HepG2 (cell line): Measurements from ENCODE around the gene CA7. TPM values are rescaled to one million over a fixed set of nuclear protein-coding genes. Genes with fewer than 3 reads are reported as not detected.

Experiments used
- ATAC-seq: fragments of 200-7000 bp; cut with Tn5 transposase; 3 replicates; pipeline ENCODE4 v1.9.1; 2020; ENCODE audit warnings: mild to moderate bottlenecking, moderate library complexity
- BruUV-seq: library from RNA; stranded (reverse); fragments of 400-500 nt; replicated peaks from 2 replicates; lab custom pipeline; 2021; lab: Mats Ljungman, UMichigan
- CTCF ChIA-PET: fragments of 300-600 bp; formaldehyde crosslinking; extraction: SDS; loops from one replicate; lab custom pipeline; 2021; ENCODE audit warnings: low total read pairs, inconsistent platforms, low intra/inter-chr PET ratio; lab: Yijun Ruan, JAX
- POLR2A ChIA-PET: fragments of 350-600 bp; sonication (Branson Sonifier 250); formaldehyde crosslinking; loops from one replicate; lab custom pipeline; 2020; ENCODE audit warnings: antibody characterized with exemption, inconsistent platforms; lab: Yijun Ruan, JAX
- DNase-seq: peaks from one replicate; pipeline ENCODE4 v3.0.0-alpha.2; 2015; ENCODE audit warnings: low spot score
- FAIRE-seq: peaks from 3 replicates; lab custom pipeline; 2011; peaks lifted over from hg19 to GRCh38; lab: Jason Lieb, UNC
- H2AFZ ChIP-seq: one replicate; pipeline ENCODE4 v1.6.1; 2011; ENCODE audit warnings: low read length, inconsistent platforms
- H3K27ac ChIP-seq: fragments of 300-600 bp; 3 replicates; pipeline ENCODE4 v1.8.0; 2011; ENCODE audit warnings: mixed run types, mild to moderate bottlenecking, mixed read lengths, low read length, inconsistent platforms; ENCODE audit not compliant: insufficient read depth; ENCODE audit errors: extremely low read length
- H3K27me3 ChIP-seq, 2 experiments: fragments of 200-600 bp in 1 of 2; 2 replicates in 1 of 2; 3 replicates in 1 of 2; pipeline versions ENCODE4 v1.6.0 to v1.8.0; 2011; ENCODE audit warnings: low read length in 2 of 2, mild to moderate bottlenecking in 2 of 2, moderate library complexity in 2 of 2, inconsistent platforms in 1 of 2; ENCODE audit not compliant: insufficient read depth in 2 of 2, control insufficient read depth in 1 of 2
- H3K36me3 ChIP-seq, 2 experiments: fragments of 200-600 bp in 1 of 2; replicated peaks in 1 of 2; 2 replicates in 1 of 2; 3 replicates in 1 of 2; pipeline versions ENCODE4 v1.5.1 to v1.8.0; 2011; ENCODE audit warnings: low read length in 2 of 2, inconsistent platforms in 1 of 2; ENCODE audit not compliant: insufficient read depth in 2 of 2, control insufficient read depth in 1 of 2
- H3K4me1 ChIP-seq: 2 replicates; pipeline ENCODE4 v1.5.1; 2012; ENCODE audit warnings: low read length, inconsistent platforms; ENCODE audit not compliant: insufficient read depth
- H3K4me2 ChIP-seq: 2 replicates; pipeline ENCODE4 v1.6.0; 2011; ENCODE audit warnings: low read depth, low read length, inconsistent platforms
- H3K4me3 ChIP-seq, 3 experiments: fragments of 200-600 bp in 1 of 3; sonication (generic), shearing (Covaris generic) in 1 of 3; replicated peaks in 1 of 3; 2 replicates each; pipeline ENCODE4 v1.5.1; 2011 to 2016; ENCODE audit warnings: low read length in 3 of 3, inconsistent platforms in 2 of 3, low read depth in 2 of 3, mild to moderate bottlenecking in 2 of 3, control low read depth in 1 of 3, mixed read lengths in 1 of 3; ENCODE audit not compliant: insufficient read depth in 1 of 3
- H3K79me2 ChIP-seq: one replicate; pipeline ENCODE4 v1.6.1; 2011; ENCODE audit warnings: low read length, inconsistent platforms; ENCODE audit not compliant: insufficient read depth
- H3K9ac ChIP-seq: 2 replicates; pipeline ENCODE4 v1.6.0; 2011; ENCODE audit warnings: mild to moderate bottlenecking, low read depth, low read length, inconsistent platforms; ENCODE audit not compliant: insufficient read depth
- H3K9me3 ChIP-seq: 2 replicates; pipeline ENCODE4 v1.5.1; 2012; ENCODE audit warnings: mild to moderate bottlenecking, low read length
- H4K20me1 ChIP-seq: 2 replicates; pipeline ENCODE4 v1.6.0; 2011; ENCODE audit warnings: inconsistent platforms, mild to moderate bottlenecking, low read length, moderate library complexity; ENCODE audit not compliant: insufficient read depth
- MIER3 ChIP-seq: IDR thresholded peaks from 2 replicates; pipeline ENCODE4 v1.6.1; 2016; ENCODE audit warnings: missing compliant biosample characterization, borderline replicate concordance
- MTA3 ChIP-seq: sonication (generic); formaldehyde crosslinking; IDR thresholded peaks from 2 replicates; pipeline ENCODE4 v1.4.0; 2020; ENCODE audit warnings: missing genetic modification reagents
- MYPOP ChIP-seq: sonication (generic); formaldehyde crosslinking; IDR thresholded peaks from 2 replicates; pipeline ENCODE4 v1.8.1; 2023; ENCODE audit warnings: mild to moderate bottlenecking, moderate library complexity, missing genetic modification reagents
- NR2C2 ChIP-seq: sonication (generic); formaldehyde crosslinking; IDR thresholded peaks from 2 replicates; pipeline ENCODE4 v1.4.0; 2020; ENCODE audit warnings: missing genetic modification reagents, mild to moderate bottlenecking, moderate library complexity, borderline replicate concordance
- SETDB1 ChIP-seq: sonication (generic); formaldehyde crosslinking; IDR thresholded peaks from 2 replicates; pipeline ENCODE4 v1.5.1; 2020; ENCODE audit warnings: missing genetic modification reagents, mild to moderate bottlenecking, borderline replicate concordance
- ZNF770 ChIP-seq: sonication (generic); formaldehyde crosslinking; IDR thresholded peaks from 2 replicates; pipeline ENCODE4 v1.5.0; 2020; ENCODE audit warnings: mild to moderate bottlenecking, missing genetic modification reagents
- WGBS: methylation state at CpG from one replicate; pipeline ENCODE4 v1.1.6; 2017; ENCODE audit warnings: low lambda C conversion rate; 5-methylcytosine and 5-hydroxymethylcytosine counted together
- in situ Hi-C: cut with HindIII; loops from 2 replicates; pipeline ENCODE4 v1.10.0; 2017; ENCODE audit warnings: low pct_unique_long_range_greater_than_20kb; ENCODE audit not compliant: extremely low pct_ligation_motif_present
- intact Hi-C: fragments of 100-400 bp; cut with micrococcal nuclease; formaldehyde crosslinking; loops from one replicate; pipeline ENCODE4 v1.10.0; 2022; ENCODE audit not compliant: unreplicated experiment
- polyA plus RNA-seq, 8 experiments: library from polyadenylated mRNA; depleted of rRNA in 3 of 8; stranded (reverse) in 7 of 8; unstranded in 1 of 8; fragments of >200 nt; fragmentation: Illumina TruSeq in 4 of 8; extraction: Trizol in 4 of 8; gene quantifications; 2 replicates each; pipeline versions ENCODE4 v1.2.1 to v1.2.3, GENCODE V29; 2011 to 2016; ENCODE audit warnings: low read depth in 4 of 8, missing spikeins in 1 of 8, mixed read lengths in 1 of 8; ENCODE audit not compliant: insufficient read depth in 1 of 8
- total RNA-seq, 5 experiments: library from RNA; depleted of rRNA; stranded (reverse); fragments of >200 nt; fragmentation: Illumina TruSeq; extraction: Trizol; gene quantifications; 2 replicates each; pipeline ENCODE4 v1.2.3, GENCODE V29; 2016; ENCODE audit warnings: low read depth in 1 of 5

CA7 gene
- total and polyA plus RNA-seq, 2 of the 13 experiments (the other 11 are each of a cell fraction or from before 2014, with no cell fraction given): not detected

GRCh38 chr16:66881560-66881959, 37.3 kb downstream of the CA7 start:
- Histone ChIP-seq H3K9me3 (no peaks in the 10 kb centered on the region), H3K9ac (peak overlapping the region; percentile 78; the same call in 1 of the 2 replicates), H3K4me2 (peak overlapping the region; percentile 90)

GRCh38 chr16:66881964-66882508, 37.8 kb downstream of the CA7 start:
- BruUV-seq: no TSS peak

More at GRCh38 chr16:66881560-66881959, 37.3 kb downstream of the CA7 start:
- no TSS peak for BruUV-seq
- Histone ChIP-seq H4K20me1 (no peaks in the 10 kb centered on the region), H2AFZ (no peak overlapping the region), H3K4me3 (peak overlapping the region; percentile 73 to 92 (median 85)), H3K27ac (no peak overlapping the region), H3K4me1 (peaks cover 40% of the 10 kb centered on the region), H3K79me2 (peaks cover 28% of the 10 kb centered on the region), H3K27me3 (no peaks in the 10 kb centered on the region), H3K36me3 (peaks cover 13 to 25% of the 10 kb centered on the region in 2 experiments)
- in situ Hi-C loops (no loop called here), intact Hi-C loops (no loop called here)
- DNase-seq (no peak), FAIRE-seq (no peak), ATAC-seq (no peak)
- ChIA-PET CTCF (no interaction called here), POLR2A (interaction anchor here (1.6 to 2.7 kb wide), 4 partner anchors 14 to 55 kb away, joined by 5 to 30 read pairs (median 6); no protein-coding TSS in a partner anchor)
- 58% methylated on average over 2 of the region's 2 CpGs for WGBS
- TF ChIP-seq MTA3 (CRISPR knock-in tag): no peak
- 0 out of 2 replicates have a peak, but pooled peaks have one; percentile 21 for TF ChIP-seq MYPOP (CRISPR knock-in tag)

More at GRCh38 chr16:66881964-66882508, 37.8 kb downstream of the CA7 start:
- Histone ChIP-seq H4K20me1 (no peaks in the 10 kb centered on the region), H3K4me1 (peaks cover 40% of the 10 kb centered on the region), H3K27me3 (no peaks in the 10 kb centered on the region), H3K9ac (no peak overlapping the region; the same call in 1 of the 2 replicates), H3K9me3 (no peaks in the 10 kb centered on the region), H3K79me2 (peaks cover 28% of the 10 kb centered on the region), H2AFZ (no peak overlapping the region), H3K36me3 (peaks cover 16 to 29% of the 10 kb centered on the region in 2 experiments), H3K27ac (no peak overlapping the region), H3K4me2 (peak overlapping the region; percentile 90), H3K4me3 (0 out of 6 replicates have a peak overlapping the region, but pooled peaks of 1 of the 3 experiments have one; percentile 92)
- ChIA-PET POLR2A (interaction anchor here (2.2 kb wide), 1 partner anchor 48 kb away, joined by 7 read pairs; no protein-coding TSS in a partner anchor), CTCF (no interaction called here)
- peak; percentile 81 for TF ChIP-seq ZNF770 (CRISPR knock-in tag)
- TF ChIP-seq SETDB1 (CRISPR knock-in tag): 0 out of 2 replicates have a peak, but pooled peaks have one; percentile 20
- no peak for TF ChIP-seq MIER3
- 0 out of 2 replicates have a peak, but pooled peaks have one; percentile 30 for TF ChIP-seq NR2C2 (CRISPR knock-in tag)
- intact Hi-C loops (no loop called here), in situ Hi-C loops (no loop called here)
- 96% methylated on average over 8 of the region's 8 CpGs for WGBS
- ATAC-seq: no peak
- no peak for DNase-seq
- FAIRE-seq: no peak
